NCI-H187 (cell line): ENCODE measurements around the gene BAG5.
A peak's percentile ranks its signal among the peaks of the same experiment; 100 is the strongest.
"Not testable (repeated sequence)": the region's sequence is repeated elsewhere in the genome, so short reads cannot be mapped to it uniquely, and the experiment has no call there.

Experiments used
- DNase-seq, 2 experiments: peaks; one replicate each; lab custom pipeline; 2025; lab: John Stamatoyannopoulos, UW

The BAG5 gene, protein sequence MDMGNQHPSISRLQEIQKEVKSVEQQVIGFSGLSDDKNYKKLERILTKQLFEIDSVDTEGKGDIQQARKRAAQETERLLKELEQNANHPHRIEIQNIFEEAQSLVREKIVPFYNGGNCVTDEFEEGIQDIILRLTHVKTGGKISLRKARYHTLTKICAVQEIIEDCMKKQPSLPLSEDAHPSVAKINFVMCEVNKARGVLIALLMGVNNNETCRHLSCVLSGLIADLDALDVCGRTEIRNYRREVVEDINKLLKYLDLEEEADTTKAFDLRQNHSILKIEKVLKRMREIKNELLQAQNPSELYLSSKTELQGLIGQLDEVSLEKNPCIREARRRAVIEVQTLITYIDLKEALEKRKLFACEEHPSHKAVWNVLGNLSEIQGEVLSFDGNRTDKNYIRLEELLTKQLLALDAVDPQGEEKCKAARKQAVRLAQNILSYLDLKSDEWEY

DNA sequence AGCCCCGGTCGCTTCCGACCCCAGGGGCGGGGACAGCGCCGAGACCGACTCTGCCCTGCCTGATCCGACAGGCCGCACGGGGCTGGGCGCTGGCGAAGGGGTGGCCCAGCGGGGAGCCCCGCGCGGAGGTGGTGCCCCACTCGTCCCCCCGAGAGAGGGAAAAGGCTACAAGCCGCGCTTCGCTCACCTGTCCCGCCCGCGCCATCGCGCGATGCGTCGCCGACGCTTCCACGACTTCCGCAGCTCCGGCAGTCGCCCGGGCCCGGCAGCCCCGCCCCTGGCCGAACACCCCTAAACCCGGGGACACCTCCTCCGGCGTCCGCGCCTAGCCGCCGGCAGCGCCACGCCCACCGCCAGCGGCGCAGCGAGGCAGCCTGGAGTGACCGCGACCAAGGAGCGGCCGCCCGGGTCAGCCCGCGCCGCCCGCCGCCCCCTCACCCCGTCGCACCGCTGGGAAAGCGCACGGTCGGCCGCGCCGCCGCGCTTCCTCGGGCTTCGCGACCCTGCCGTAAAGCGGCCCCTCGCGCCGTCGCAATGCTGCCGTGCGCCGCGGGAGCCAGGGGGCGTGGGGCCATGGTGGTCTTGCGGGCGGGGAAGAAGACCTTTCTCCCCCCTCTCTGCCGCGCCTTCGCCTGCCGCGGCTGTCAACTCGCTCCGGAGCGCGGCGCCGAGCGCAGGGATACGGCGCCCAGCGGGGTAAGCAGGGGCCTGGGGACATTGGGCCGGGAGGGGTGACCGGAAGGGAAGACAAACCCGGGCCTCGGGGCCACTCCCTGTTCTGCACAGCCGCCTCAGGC, at the start of gene BAG5, which contains the start of gene COA8:
Gene BAG5, minus strand, starts transcription at position 229 of the 797 bp plus-strand sequence. CDS start 1,493 bp downstream, outside the sequence.
Gene COA8, plus strand, starts transcription at position 532 of the 797 bp plus-strand sequence. Its CDS starts 42 bp downstream, at position 574.
- peak; percentile 71 to 90 for DNase-seq

DNA sequence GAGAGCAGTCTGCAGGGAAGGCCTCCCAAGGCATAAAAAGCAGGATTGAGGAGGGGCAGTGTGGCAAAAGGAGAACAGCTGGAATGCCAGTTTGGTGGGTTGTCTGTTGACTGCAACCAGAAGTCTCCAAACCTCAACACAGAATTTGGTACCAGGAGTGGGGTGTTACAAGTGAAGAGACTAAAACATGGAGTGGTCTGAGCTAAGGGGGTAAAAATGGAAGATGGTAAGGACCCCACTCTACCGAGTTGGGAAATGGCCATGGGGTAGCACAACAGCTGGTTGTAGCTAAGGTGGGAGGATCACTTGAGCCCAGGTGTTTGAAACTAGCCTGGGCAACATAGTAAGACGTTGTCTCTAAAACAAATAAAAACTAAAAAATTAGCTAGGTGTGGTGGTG, 48.8 kb upstream of the BAG5 start:
- DNase-seq = no peak

DNA sequence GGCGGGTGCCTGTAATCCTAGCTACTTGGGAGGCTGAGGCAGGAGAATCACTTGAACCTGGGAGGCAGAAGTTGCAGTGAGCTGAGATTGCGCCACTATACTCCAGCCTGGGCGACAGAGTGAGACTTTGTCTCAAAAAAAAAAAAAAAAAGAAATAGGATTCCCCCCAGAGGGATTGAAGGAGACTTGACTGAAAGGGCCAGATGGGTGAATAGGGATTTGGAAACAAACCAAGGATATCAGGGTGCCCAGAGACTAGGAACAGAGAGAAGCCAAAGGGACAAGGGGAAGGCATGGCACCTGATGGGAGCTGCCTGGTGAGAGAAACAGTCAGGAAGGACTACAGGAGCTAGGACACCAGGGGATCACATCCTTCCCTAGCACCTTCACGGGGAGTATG, 46.6 kb upstream of the BAG5 start:
- DNase-seq = not testable (repeated sequence)

DNA sequence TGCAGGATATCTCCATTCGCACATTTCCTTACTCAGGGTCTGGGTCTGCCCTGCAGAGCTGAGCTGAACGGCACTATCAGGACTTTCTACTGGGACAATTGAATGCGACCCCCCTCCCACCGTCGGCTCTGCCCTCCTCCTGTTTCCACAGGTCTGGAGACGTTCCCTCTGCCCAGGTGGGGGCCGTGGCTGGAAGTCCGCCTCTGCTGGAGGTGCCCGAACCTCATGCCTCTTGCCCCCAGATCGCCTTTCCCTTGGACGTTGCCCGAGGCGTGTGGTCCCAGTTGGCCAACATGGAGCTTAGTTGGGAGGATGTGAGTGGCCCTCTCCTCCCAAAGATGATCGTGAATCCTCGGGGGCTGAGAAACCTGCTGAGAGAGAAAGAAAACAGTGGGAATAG, 45.4 kb upstream of the BAG5 start:
- no peak for DNase-seq

DNA sequence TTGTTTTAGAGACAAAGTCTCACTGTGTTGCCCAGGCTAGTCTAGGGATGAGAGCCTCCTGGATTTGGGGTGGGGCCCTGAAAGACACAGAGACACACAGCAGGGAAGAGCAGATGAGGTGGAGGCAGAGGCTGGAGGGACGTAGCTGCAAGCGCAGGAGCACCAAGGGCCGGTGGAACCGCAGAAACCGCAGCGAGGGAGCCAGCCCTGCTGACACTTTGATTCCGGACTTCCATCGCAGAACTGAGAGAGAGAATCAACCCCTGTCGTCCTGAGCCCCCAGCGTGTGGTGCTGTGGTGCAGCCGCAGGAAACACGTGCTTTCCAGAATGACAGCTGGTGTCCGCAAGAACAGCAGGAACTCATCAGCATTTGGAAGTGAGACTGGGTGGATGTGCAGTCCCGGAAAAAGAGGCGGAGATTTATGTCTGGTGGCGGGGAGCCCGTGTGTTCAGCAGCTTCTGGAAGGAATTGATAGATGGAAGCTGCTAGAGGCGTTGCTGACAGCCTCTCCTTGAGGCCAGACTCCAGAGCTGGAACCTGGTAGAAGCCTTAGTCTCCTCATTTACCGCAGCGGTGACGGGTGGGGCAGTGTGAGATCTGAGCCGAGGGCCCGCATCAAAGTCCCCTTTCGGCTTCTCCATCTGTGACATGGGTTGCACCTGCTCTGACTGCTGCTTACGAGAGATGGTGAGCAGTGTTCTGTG, 44.7 kb upstream of the BAG5 start:
- peak; percentile 38 to 65 for DNase-seq

DNA sequence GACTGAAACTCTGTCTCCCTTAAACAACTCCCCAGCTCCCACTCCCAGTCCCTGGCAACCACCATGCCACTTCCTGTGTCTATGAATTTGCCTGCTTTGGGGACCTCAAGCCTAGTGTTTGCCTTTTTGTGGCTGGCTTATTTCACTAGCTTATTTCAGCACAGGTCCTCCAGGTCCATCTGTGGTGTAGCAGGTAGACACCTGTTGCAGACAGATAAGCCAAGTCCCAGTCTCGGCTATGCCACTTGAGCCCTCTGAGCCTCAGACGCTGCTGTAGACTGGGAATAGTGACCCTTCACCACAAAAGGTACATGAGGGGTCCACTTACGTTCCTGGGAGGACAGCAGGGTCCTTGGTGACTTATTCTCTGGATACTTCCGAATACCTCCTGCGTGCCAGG, 42.2 kb upstream of the BAG5 start:
- DNase-seq = no peak

DNA sequence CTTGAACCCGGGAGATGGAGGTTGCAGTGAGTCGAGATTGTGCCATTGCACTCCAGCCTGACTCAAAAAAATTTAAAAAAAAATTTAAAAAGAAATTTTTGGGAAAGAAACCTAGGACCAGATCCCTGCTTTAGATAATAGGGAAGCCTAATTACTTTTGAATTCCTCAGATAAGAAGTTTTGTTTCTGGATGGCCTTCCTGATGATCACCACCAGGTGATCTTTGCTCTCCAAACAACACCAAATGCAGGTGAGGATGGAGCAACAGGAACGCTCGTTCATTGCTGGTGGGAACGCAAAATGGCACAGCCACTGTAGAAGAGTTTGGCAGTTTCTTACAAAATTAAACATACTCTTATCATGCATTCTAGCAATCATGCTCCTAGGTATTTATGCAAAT, 38.0 kb upstream of the BAG5 start:
- DNase-seq = no peak

DNA sequence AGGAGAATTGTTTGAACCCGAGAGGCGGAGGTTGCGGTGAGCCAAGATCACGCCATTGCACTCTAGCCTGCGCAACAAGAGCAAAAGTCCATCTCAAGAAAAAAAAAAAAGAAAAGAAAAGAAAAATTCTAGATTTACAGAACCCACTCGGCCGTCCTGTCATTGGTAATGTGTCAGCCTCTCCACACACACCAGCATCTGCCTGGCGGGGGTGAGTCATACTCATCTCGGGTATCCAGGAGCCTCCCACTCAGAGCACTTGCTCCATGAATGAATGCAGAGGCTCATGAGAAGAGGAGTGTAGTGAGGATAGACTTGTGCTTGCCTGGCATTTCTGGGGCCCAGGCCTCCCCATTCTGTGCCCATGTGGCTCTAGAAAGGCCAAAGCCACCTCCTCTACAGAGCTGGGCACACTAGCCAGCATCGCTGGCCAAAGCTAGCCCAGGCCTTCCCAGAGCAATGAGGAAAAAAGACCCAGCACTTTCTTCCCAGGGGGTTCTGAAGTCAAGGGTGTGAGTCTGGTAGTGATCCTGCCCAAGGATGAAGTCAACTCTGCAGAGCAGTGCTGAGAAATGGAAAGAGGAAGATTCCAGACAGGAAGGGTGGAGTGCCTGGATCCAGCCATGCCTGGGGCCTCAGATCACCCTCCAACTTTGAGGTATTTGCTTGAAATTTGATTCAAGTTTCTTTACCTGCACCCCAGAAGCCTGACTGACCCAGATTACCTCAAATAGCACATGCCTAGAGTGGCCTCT, 35.3 kb upstream of the BAG5 start:
- DNase-seq = no peak

DNA sequence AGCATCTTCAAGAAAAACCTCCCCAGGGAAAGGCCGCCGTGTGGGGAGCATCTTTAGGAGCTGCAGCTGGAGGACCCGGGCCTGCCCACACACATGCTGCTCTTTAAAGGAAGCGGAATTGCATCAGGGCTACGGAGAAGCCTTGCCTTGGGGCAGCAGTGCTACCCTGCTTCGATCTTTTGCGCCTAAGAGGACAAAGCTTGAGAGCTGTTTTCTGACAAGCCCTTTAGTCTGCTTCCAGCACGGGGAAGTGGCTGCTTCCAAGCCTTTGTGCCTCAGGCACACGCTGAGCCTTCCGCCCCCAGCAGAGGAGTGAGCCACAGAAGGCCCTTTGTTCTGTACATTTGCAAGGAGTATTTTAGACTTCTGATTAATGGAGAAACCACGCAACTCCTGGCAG, 31.8 kb upstream of the BAG5 start:
- peak; percentile 43 to 50 for DNase-seq

DNA sequence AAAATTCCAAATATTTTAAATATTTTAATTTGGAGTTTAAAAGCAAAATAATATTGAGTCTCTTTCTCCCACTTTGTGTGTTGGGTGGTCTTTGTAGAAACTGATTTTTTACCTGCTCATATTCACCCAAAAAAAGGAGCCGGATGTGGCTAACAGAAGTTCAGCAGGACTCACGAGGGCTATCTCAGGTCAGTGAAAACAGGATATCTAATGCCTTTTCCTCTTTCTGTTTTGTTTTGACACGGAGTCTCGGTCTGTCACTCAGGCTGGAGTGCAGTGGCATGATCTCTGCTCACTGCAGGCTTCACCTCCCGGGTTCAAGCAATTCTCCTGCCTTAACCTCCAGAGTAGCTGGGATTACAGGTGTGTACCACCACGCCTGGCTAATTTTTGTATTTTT, 31.1 kb upstream of the BAG5 start:
- DNase-seq = no peak

DNA sequence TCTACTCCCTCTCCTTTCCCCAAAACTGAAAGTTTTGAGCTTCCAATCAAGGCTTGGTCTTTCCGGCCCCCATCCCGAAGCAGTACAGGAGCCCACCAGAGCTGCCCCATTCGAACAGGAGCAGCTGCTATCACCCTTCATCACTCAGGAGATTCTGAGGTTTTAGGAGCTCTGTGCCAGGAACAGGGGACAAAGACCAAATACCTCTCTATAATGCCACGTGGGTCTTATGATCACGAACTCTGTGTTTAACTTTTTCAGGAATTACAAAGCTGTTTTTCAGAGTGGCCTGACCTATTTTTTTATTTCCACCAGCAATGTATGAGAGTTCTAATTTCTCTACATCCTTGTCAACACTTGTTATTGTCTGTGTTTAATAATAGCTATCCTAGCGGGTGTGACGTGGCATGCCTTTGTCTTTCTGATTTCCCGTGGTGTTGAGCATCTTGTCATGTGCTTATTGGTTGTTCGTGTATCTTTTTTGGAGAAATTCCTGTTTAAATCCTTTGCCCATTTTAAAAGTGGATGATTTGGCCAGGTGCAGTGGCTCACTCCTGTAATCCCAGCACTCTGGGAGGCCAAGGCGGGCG, 22.0 kb upstream of the BAG5 start:
- no peak for DNase-seq

DNA sequence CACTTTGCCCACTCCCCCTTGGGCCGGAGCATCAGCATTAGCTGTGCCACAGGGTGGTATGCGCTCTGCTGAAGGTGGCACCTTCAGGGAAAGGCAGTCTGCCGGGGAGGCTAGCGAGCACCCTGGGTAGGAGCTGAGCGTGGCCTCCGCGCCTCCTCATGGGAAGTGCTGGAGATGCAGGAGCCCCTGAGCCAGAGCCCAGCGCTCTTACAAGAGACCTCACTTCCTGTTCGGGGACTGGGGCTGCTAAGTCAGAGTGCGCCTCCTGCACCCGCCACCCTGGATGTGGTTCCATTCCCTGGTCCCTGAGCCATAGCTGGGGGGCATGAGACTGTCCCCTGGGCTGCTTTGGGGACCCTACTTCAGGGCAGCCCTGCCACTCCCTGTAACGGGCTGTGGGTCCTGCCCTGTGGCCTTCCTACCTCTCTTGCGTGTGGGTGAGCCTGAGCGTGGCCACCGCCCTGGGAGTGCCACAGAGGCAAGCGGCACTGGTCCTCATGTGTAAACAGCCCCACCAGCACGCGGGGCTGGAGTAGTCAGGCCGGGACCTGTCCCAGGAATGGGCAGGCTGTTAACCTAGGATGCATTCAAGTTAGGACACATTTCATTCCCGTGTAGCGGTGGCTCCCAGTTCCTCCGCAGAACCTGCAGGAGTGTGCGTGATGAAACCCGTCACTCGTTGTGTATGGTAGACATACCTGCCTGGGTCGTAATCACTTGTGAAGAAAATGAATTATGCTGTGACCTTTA, 19.7 kb upstream of the BAG5 start:
- DNase-seq = no peak

DNA sequence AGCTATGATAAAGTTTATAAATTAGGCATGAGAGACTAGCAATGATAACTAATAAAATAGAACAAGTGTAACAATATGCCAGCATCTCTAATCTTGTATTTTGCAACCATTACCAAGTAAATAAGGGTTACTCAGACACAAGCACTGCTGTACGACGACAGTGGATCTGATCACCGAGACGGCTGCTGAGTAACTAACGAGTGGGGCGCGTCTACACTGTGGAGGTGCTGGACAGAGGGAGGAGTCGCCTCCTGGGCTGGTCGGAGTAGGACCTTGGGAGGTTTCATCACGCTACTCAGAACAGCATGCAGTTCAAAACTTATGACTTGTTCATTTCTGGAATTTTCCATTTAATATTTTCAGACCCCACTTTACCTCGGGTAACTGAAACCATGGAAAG, 18.7 kb upstream of the BAG5 start:
- no peak for DNase-seq

DNA sequence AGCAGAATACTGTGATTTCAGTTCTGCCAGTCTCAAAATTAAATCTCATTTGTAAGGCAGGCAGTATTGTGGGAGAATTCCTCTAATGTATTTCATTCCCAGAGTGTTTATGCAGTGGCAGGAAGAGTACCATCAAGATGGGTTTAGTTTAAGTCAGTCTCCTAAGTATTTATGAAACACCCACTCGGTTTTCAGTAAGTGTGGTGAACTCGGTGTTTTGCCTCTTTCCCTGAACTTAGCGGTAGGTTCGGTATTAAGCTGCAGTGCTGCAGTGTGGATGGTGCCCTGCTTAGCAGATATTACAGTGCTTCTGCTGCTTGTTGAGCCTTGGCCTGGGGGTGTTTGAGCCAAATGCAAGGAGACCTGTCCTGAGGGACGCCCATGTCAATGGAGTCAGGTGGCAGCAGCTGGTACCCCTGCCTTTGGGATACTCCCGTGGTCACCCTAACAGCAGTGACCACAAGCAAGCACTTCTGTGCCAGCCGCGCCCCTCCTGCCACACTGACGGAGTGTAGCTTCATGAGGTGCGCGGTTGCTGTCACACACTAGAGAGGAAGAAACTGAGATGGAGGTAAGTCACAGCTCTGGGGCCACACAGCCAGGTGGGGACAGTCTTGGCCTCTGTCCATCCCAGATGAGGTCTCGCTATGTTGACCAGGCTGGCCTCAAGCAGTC, 16.1 kb upstream of the BAG5 start:
- no peak for DNase-seq

DNA sequence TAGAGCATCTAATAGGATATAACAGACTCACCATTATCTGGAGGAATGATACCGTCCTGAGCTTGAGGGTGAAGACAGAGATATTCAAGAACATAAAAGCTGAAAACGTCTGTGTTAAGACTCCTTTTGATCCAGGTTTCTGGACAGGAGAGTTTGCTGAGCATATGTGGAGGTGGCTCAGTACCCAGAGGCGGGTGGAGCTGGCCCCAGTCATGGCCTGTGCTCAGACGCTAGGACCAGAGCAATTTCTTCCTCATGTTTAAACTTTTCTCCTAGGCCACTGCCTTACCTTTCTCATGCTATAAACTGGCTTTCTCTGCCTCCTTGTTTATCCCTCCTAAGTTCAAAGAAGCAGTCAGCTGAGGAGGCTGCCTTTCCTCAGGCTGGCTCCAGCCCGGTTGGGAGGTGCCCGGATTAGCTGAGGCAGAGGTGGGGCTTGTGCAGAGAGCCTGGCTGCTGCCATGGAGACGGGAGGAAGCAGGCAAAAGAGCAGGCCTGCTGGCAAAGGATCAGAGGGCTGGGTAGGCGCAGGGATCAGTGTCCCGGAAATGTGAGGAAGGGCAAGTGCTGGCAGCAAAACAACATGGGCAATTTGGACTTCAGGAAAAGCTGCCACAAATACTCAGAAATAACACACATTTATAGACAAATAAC, 14.0 kb upstream of the BAG5 start:
- no peak for DNase-seq

DNA sequence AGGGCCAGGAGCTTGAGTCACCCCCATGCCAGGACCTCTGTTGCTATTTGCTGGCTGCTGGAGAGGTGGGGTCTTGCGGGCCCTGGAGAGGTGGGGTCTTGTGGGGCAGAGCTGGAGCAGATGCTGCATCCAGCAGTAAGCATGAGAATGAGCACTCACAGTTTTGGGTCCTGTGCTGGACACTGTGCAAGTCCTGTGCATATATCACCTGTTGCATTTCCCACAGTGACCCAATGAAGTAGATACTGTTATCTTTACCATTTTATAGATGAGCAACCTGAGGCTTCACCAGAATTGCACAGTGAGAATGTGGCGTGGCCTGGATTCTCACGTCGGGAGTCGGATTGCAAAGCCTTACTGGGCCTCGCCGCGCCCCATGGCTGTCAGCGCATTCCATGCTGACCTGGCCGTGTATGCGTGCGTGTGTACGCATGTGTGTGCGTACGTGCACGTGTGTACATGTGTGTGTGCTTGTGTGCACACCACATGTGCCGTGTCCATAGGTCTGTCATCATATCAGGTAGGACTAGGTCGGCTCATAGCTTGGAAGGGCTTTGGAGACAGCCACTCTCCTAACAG, 12.3 kb upstream of the BAG5 start:
- no peak for DNase-seq

DNA sequence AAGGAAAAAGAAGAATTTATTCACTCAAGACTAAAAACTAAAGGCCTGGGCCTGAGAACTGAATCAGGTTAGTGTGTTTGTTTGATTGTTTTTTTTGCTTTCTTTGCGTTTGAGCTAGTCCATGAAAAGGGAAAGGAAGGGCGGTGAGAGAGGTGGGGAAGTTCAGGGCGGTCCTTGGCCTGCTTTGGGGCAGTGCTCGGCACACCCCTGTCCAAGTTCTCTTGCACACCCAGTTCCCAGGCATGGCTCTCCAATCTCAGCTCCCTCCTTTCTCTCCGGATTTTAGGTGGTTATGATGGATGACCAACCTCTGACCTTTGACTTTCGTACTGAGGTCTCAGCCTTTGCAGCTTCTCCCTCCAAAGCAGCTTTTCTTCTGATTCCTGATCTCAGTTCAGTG, 11.6 kb upstream of the BAG5 start:
- no peak for DNase-seq

DNA sequence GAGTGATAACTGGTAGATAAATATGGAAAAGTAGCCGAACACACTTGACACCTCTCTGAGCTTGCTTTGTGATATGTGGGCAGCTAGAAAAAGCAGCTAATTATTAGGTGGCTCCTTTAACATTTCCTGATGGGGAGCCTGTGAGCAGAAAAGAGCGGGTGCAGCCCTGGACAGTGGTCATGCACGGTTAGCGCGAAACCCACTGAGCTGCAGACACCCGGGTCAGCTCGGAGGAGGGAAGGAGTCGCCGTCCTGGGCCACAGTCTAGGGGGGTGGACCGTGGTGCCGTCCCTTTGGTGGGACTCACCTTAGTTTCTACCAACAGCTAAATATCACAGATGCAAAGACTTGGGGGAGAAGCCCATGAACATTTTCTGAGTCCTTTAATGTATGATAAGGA, 7.0 kb upstream of the BAG5 start:
- DNase-seq = no peak

DNA sequence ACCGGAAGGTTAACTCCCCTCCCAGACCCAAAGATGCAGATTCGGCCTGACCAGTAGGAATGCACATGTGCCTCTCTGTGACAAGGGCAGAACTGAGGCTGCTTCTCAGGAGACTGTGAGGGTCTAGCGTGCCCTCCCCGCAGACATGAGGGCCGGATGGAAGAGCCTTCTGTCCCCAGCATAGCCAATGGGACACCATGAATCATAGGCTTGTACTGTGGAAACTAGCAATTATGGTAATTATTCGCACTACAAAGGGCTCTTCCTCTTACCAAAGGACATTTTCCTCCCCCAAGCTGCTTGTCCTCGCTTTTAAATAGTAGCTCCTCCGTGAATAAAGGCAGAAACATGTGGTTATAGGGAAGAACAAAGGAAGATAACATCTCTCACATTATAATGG, 6.5 kb upstream of the BAG5 start:
- DNase-seq = no peak
